HG03457 (cell line): ENCODE data around the gene PPP2R5C.

Experiments used
- ATAC-seq: cut with Tn5 transposase; IDR thresholded peaks from one replicate; pipeline ENCODE4 v1.9.1; 2021; ENCODE audit warnings: moderate number of reproducible peaks; ENCODE audit not compliant: unreplicated experiment

Gene PPP2R5C

DNA sequence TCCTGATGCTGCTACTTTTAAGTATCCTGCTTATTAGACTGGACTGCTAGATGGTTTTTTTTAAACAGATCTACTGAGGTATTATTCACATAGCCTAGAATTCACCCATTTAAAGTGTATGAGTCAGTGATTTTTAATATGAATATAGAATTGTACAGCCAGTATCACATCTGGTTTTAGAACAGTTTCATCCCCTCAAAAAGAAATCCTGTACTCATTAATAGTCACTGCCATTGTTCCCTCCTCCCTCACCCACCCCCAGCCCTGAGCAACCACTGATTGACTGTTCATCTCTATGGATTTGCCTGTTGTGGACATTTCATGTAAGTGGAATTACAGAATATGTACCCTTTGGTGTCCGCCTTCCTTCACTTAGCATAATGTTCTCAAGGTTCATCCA lies 98.4 kb downstream of the PPP2R5C start:
- ATAC-seq: no peak

DNA sequence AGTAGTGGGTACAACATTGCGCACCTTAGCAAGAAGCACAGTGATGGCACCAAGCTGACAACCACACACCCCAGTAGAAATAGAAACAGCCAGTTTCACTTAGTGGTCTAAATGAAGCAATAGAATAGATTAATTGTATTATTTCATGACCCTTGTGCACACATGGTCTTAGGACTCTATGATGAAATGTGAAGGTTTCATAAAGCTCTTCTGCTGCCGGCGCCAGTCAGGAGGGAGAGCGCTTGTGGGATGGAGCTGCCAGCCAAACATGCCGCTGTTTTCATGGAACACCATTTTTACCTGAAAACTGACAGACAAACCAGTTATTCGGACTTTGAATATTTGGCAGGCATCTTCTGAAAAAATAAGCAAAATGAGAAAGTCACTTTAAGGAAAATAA lies 100.0 kb downstream of the PPP2R5C start:
- no peak for ATAC-seq

DNA sequence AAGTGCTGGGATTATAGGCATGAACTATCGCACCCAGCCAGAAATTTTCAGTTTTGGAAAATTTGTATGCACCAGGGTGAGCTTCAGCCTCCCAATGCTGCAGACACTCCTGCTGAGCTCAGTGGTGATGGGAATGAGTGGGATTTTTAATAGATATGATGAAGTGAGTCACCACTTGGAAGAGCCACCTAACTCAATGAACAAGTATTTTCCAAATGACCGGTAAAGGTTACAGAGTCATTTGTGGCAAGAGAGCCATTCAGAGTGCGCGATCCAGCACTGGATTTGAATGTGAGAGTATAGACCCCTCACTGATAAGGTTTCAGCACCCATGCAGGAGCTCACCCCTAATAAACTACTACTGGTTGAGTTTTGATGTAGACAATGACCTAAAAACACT lies 100.7 kb downstream of the PPP2R5C start:
- ATAC-seq: no peak

DNA sequence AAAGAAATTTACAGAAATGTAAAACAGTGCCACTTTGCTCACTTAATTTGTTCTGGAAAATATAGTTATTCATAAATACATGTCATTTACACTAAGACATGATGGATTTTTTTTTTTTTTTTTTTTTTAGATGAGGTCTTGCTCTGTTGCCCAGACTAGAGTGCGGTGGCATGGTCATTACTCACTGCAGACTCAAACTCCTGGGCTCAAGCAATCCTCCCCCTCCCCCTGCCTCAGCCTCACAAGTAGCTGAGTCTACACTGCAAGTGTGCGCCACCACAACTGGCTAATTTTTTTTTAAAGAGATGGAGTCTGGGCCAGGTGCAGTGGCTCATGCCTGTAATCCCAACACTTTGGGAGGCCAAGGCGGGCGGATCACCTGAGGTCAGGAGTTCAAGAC lies 101.2 kb downstream of the PPP2R5C start:
- no peak for ATAC-seq

GRCh38 chr14:101865288-101865687 lies 103.8 kb downstream of the PPP2R5C start:
- ATAC-seq: no peak

DNA sequence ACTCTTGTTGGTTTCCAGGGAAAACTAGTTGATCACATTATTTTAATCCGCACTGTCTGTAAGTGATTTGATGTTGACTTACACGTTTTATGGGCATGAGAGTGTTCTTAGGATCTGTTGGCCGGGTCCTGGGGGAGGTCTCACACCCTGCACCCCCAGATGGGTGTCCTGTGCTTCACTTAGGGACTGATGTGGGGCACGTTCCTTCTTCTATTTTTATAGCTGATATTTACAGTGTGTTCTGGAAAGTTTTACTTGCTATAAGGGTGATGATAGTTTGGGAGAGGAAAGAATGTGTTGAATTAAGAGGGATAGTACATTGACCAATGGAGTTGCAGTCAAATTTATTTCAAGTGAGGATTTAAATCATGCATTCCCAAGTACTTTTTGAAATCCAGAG lies 106.3 kb downstream of the PPP2R5C start:
- no peak for ATAC-seq

- ATAC-seq: no peak
Measured at GRCh38 chr14:101869217-101869616, 107.7 kb downstream of the PPP2R5C start.

DNA sequence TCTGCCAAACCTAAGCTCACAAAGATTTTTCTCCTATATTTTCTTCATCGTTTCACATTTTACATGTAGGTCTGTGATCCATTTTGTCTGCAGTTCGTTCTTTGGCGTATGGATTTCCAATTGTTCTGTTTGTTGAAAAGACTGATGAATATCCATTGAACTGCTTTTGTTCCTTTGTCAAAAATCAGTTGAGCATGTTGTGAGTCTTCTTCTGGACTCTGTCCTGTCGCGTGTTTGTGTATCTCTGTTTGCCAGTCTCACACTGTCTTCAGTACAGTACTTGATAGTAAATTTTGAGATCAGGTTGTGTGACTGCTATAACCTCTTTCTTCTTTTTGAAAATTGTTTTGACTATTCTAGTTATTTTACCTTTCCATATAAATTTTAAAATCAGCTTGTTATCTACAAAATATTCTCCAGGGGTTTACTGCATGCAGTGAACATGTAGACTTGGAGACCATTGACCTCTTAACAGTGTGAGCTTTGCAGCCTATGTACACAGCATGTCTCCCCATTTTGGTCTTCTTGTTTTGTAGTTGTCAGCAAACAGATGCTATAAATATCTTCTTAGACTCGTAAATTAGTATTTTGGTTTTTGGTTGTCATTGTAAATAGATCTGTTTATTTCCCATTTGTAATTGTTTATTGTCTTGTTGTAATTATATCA lies 108.9 kb downstream of the PPP2R5C start:
- ATAC-seq: no peak

DNA sequence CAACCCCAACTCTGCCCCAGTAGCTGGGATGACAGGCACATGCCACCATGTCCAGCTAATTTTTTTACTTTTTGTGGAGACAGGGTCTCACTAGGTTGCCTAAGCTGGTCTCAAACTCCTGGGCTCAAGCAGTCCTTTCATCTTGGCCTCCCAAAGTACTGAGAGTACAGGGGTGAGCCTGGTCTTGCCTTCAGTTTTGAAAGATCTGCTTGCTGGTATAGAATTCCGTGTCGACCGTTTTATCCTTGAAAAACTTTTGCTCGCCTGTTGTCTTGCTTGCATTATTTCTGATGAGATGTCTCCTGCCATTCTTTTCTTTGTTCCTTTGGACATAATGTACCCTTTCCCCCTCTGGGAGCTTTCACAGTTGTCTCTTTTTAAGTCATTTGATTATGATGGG lies 110.8 kb downstream of the PPP2R5C start:
- no peak for ATAC-seq

DNA sequence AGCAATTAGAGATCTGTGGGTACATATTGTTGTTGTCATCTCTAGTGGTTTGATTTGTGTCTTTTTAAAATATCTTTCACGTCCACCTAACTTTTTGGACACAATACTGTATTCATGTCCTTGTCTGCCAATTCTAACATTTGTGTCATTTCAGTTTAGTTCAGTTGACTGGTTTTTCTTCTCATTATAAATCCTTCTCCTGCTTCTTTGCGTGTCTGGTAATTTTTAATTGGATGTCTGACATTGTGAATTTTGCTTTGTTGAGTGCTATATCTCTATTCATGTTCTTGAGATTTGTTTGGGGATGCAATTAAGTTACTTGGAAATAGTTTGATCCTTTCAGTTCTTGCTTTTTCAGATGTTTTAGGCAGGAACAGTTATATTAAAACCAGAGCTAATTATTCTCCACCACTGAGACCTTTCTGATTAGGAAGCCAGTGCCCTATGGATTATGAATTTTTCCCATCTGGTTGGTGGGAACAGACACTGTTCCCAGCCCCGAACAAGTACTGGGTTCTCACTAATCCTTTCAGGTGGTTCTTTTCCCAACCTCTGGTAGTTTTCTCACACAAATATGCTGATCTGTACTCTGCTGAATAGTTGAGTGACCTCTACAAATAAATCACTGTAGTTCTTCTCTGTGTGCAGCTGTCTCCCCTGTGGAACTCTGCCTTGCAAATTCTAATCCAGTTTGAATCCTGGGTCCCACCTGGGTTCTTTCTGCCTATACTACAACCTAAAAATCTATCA lies 111.7 kb downstream of the PPP2R5C start:
- no peak for ATAC-seq

DNA sequence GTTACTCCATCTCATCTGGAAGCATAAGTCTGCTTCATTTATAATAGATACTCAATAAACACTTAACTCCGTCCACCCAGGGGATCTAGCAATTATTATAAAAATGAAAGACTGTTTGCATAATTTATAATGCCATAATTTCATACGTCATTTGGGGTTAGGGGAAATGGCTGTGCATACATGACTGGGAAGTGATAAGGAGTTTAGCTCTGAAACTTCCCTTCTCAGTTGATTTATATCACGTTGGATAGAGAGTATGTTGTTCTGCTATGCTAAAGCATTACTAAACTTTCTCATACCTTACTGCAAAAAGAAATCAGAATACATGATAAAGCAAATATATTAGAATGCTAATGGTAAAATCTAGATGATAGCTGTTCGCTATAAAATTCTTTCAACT lies 112.5 kb downstream of the PPP2R5C start:
- ATAC-seq: no peak

DNA sequence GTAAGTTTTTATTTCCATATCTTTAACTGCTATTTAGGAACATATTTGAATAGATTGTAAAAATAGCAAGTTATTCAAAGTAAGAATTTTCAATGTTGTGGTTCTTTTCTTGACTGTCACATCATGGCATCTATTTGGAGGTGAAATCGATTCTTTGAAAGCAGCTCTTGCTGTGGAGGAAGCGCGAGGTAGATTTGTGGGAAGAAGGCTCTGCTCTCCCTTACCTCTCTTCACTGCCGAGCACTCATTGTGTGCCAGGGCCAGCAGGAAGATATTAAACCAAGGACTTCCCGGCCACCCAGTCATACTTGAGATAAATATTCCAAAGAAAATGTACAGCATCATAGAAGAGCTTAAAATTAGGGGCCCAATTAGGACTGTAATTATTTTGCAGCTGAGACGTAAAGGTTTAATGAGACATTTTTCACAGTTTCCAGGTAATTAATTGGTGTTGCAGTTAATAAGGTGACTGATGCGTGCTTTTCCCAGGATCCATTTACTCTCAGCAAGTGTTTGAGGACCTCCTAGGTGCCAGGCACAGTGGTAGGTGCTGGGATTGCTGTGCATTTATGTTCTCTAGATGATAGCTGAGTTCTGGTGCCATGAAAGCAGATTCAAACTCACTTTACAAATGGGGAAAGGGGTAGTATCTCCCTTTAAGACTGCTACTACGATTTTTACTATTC lies 113.7 kb downstream of the PPP2R5C start:
- no peak for ATAC-seq

- ATAC-seq: peak; percentile 27
Measured at GRCh38 chr14:101875727-101876554, 114.4 kb downstream of the PPP2R5C start.

- peak; percentile 77 for ATAC-seq
Measured at GRCh38 chr14:101876555-101876938, 115.0 kb downstream of the PPP2R5C start.

- no peak for ATAC-seq
Measured at GRCh38 chr14:101877766-101878165, 116.3 kb downstream of the PPP2R5C start.

DNA sequence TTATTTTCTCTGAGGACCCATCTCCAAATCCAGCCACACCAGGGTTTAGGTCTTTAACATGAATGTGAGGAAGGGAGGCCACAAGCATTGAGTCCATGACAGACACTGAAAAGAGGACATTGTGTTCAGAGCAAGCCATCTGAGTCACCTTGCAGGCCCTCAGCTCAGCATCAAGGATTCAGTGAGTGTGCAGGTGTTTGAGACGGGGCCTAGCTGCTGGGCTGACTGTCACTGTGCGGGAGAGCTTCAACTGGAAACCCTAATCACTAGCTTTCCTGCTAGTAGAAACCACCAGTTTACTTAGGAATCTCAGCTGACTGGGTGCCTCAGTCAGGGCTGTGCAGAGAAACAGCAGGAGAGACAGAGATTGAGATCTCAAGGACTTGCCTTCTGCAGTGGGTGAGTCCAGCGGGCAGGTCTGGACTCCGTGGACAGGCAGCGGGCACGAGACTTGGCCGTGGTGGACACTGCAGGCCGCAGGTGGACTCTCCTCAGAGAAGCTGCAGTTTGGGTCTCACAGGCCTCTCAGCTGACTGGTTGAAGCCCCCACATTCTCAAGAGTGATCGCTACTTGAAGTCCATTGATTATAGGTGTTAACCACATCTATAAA lies 116.8 kb downstream of the PPP2R5C start:
- no peak for ATAC-seq

GRCh38 chr14:101878822-101879528 lies 117.5 kb downstream of the PPP2R5C start:
- no peak for ATAC-seq

DNA sequence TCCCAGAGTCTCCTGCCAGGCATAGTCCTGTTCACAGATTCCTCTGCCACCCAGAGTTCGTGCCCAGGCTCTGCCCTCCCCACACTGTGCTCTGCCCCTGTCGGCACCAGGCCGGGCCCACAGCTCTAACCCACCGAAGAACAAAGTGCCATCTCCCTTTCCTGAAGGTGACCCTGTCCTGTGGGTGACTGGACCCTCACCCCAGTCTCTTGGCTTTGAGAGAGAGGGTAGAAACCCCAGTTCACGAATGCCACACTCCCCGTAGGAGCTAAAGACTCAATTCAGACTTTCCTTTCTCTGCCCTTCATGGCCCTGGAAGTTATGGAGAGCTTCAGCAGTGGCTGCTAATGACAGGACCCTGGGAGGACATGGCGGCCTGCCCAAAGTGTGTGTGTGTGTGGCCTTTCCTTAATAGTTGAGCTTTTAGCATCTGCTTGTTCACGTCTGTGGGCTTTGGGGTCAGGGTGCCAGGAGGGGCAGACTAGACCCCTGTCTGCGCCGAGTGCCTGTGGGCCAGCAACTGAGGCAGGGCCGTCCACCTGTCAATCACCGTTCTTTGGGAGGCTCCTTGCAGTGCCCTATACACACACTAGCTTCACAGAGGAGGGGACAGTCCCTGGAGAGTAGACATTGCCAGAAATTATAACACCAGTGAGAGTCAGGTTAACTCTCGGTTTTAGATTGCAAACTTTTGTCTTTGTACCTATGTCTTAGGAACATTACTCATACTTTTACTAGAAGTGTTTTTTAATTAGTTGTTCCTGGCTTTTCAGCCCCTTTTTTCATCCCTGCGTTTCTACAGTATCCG lies 118.2 kb downstream of the PPP2R5C start:
- no peak for ATAC-seq

- no peak for ATAC-seq
Measured at GRCh38 chr14:101881426-101881825, 119.9 kb downstream of the PPP2R5C start.
